HG03575 (cell line): ENCODE measurements around the gene MRPS33.
"Not testable (repeated sequence)": the region's sequence is repeated elsewhere in the genome, so short reads cannot be mapped to it uniquely, and the experiment has no call there.

ENCODE experiments used
- ATAC-seq: cut with Tn5 transposase; IDR thresholded peaks from one replicate; pipeline ENCODE4 v1.9.1; 2021; ENCODE audit not compliant: unreplicated experiment, insufficient number of reproducible peaks, low FRiP score; ENCODE audit errors: extremely low read depth

The MRPS33 gene

DNA sequence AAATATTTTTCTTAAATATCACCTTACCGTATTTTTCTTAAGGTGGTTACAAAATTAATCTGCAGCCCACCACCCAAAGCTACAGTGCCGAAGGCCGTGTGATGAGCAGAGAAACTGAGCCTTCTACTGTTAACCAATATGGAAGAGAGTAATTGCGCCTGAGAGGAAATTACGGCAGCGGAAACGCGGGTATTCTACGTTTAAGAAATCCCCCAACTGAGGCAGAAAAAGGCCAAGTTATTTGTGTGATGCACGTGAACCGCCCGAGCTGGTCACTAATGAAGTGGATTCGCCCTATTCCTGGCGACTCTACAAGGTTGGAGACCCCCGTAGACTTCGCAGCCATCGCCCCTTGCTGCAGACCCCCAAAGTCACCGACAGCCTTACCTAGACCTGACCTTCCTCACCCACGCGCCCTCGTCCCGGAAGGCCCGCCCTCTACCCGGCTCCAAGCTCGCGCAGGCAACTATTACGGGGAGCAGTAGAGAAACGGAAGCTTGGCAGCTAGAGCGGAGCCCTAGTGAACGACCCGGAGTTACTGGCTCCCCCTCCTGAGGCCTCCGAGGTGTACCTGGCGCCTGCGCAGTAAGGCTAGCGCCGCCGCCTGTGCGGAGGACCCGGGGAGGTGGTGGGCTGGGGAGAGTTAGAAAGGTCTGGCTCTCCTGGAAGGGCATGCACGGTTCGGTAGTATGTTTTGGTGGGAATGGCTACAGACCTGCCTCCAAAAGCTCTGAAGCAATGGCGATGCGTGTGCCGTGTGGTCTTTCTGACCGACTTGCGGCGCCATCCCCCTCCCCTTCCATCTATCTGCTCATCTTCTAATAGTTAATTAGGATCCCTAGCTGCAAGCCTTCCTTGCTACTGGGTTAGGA is at the start of gene MRPS33:
MRPS33 (minus strand) TSS at position 429 of the 872 bp plus-strand sequence. CDS start 4,319 bp downstream, outside the sequence.
- ATAC-seq = peak; percentile 94

GRCh38 chr7:141057788-141058187 is 43.0 kb upstream of the MRPS33 start:
- no peak for ATAC-seq

DNA sequence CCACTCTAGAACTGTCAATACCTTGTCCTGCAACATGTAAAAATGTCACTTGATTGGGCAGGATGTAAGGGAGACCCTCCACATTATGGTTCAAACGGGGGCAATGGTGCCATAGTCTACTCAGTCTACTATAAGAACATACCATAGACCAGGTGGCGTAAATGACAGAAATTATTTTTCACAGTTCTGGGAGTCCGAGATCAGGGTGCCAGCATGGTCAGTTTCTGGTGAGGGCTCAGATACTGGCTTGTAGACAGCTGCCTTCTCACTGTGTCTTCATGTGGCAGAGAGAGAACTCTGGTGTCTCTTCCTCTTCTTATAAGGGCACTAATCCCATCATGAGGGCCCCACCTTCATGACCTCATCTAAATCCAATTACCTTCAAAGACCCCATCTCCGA is 40.4 kb upstream of the MRPS33 start:
- ATAC-seq = no peak

- no peak for ATAC-seq
These were observed 38.9 kb upstream of the MRPS33 start for GRCh38 chr7:141053626-141054025.

GRCh38 chr7:141045842-141046620 is 31.3 kb upstream of the MRPS33 start:
- ATAC-seq = no peak

DNA sequence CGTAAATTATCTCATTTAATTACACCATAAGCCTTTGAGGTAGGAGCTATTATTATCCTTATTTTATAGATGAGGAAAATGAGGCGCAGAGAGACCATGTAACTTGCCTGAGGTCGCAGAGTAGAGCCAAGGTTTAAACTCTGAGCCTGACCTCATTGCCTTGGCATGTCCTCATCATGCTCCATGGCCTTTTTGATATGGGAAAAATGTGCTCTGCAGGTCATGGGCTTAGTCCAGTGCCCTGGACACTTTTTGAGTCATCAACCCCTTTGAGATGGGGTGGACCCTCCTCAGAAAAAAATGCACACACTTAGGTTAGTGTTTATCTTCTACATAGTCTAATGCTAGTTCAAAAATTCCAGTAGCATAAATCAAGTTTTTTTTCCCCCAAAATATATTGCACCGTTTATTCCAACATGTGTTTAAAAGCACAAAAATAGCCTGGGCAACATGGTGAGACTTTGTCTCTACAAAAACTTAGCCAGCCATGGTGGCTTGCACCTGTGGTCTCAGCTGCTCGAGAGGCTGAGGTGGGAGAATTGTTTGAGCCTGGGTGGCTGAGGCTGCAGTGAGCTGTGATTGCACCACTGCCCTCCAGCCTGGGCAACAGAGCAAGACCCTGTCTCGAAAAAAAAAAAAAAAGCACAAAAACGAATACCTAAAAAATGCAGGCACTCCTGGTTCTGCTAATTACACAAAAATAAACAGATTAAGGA is 30.5 kb upstream of the MRPS33 start:
- no peak for ATAC-seq

GRCh38 chr7:141043616-141044015 is 28.9 kb upstream of the MRPS33 start:
- no peak for ATAC-seq

- ATAC-seq = no peak
These were observed 27.8 kb upstream of the MRPS33 start for GRCh38 chr7:141042222-141043193.

DNA sequence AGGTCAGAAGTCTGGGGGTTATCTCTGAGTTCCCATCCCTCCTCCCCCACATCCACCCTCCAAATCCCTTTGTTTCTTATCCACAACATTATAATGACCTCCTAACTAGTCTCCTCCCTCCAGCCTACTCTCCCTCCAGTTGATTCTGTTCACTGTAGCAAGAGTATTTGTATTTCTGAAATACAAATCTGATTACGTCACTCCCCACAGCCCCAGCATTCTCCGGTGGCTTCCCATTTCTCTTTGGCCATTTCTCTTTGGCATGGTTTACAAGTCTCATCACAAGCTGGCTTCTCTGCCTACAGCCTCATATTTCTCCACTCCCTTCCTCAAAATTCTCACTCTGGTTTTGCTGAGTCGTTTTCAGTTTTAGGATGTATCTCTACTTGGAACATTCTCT is 24.6 kb upstream of the MRPS33 start:
- no peak for ATAC-seq

DNA sequence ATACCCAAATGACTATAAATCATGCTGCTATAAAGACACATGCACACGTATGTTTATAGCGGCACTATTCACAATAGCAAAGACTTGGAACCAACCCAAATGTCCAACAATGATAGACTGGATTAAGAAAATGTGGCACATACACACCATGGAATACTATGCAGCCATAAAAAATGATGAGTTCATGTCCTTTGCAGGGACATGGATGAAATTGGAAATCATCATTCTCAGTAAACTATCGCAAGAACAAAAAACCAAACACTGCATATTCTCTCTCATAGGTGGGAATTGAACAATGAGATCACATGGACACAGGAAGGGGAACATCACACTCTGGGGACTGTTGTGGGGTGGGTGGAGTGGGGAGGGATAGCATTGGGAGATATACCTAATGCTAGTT is 23.3 kb upstream of the MRPS33 start:
- not testable (repeated sequence) for ATAC-seq

- ATAC-seq = not testable (repeated sequence)
These were observed 18.0 kb upstream of the MRPS33 start for GRCh38 chr7:141032539-141033323.

DNA sequence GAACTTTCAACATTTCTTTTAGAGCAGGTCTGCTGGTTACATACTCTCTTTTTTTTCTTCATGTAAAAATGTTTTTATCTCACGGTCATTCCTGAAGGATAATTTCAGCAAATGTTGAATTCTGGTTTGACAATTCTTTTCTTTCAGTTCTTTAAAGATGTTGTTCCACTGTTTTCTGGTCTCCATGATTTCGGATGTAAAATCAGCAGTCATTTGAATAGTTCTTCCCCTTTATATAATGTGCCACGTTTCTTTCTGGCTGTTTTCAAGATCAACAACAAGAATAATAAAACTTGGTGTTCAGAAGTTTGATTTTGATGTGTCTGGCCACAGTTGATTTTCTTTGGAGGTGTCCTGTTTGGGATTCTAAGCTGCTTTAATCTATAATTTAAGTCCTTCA is 14.0 kb upstream of the MRPS33 start:
- no peak for ATAC-seq

DNA sequence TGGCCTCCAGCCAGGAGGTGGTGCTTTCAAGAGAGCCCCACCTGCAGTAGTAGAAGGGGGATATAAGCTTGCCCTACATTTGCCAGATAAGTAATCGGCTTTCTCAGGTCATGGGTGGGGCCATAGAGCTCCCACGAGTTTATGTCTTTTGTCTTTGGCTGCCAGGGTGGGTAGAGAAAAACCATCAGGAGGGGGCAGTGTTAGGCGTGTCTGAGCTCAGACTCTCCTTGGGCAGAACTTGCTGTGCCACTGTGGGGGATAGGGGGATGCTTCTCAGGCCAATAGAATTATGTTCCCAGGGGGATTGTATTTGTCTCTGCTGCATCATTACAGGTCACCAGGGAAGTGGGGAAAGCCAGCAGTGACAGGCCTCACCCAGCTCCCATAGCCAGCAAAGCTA is 12.3 kb upstream of the MRPS33 start:
- ATAC-seq = no peak

DNA sequence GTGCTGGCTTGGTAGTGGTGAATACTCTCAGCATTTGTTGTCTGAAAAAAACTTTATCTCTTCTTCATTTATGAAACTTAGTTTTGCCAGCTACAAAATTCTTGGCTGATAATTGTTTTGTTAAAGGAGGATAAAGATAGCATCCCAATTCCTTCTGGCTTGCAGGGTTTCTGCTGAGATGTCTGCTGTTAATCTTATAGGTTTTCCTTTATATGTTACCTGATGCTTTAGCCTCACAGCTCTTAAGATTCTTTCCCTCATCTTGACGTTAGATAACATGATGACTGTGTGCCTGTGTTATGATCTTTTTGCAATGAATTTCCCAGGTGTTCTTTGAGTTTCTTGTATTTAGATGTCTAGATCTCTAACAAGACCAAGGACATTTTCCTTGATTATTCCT is 9.9 kb upstream of the MRPS33 start:
- ATAC-seq = no peak

GRCh38 chr7:141023295-141023694 is 8.5 kb upstream of the MRPS33 start:
- ATAC-seq = no peak

DNA sequence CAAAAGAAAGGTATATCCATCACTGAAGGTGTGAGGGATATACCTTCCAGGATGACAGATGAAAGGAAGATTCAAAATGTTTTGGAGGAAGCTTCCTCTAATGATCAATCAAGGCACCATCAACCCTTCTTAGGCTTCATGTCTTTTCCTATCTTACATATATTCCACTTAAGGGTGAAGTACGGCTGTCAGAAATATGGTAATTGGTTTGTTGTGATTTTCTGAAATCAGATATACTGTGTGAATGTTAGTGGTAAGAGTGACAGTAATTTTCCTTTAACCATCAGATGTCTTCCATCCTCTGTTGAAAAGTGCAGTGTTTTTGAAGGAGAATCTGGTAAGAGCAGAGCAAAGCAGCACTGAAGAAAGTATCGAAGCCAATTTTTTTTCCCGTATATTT is 2.8 kb upstream of the MRPS33 start:
- ATAC-seq = no peak

DNA sequence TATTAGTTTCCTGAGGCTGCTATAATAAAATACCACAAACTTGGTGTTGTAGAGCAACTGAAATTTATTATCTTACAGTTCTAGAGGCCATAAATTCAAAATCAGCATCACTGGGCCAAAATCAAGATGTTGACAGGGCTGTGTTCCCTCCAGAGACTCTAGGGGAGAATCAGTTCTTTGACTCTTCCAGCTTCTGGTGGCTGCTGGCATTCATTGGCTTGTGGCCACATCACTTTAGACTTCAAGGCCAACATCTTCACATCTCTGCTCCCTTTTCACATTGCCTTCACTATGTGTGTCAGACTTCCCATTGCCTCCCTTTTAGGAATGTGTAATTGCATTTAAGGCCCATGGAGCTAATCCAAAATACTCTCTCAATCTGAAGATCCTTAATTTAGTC is 1.6 kb upstream of the MRPS33 start:
- no peak for ATAC-seq

GRCh38 chr7:141014125-141014523 is 628 bp downstream of the MRPS33 start:
- ATAC-seq = peak; percentile 3
